Heart right ventricle (tissue), 16 donors: ENCODE results near the gene NCDN. TPM values are rescaled to one million over a fixed set of nuclear protein-coding genes. Genes with fewer than 3 reads are reported as not detected.
"Not testable (repeated sequence)": the region's sequence is repeated elsewhere in the genome, so short reads cannot be mapped to it uniquely, and the experiment has no call there.

Experiments used
- ATAC-seq, 8 donors: fragments of 200-7000 bp; cut with Tn5 transposase; one replicate each; pipeline ENCODE4 v1.9.1; 2020; ENCODE audit warnings: mild to moderate bottlenecking in 8 of 8, moderate library complexity in 8 of 8, moderate number of reproducible peaks in 1 of 8
- DNase-seq, 2 donors: peaks; one replicate each; pipeline ENCODE4 v3.0.0-alpha.2; 2020
- H3K27ac ChIP-seq, 10 donors: fragments of 200-600 bp; sonication (generic) in 2 of 10; one replicate each; pipeline versions ENCODE4 v1.5.0 to v1.8.0; 2020 to 2022; ENCODE audit warnings: mild to moderate bottlenecking in 3 of 10
- H3K27me3 ChIP-seq, 7 donors: fragments of 200-600 bp; one replicate each; pipeline ENCODE4 v1.8.0; 2021 to 2022; ENCODE audit warnings: mild to moderate bottlenecking in 2 of 7
- H3K36me3 ChIP-seq, 9 donors: fragments of 200-600 bp; sonication (generic) in 1 of 9; one replicate each; pipeline versions ENCODE4 v1.5.0 to v1.8.0; 2020 to 2022; ENCODE audit warnings: mild to moderate bottlenecking in 2 of 9
- H3K4me1 ChIP-seq, 9 donors: fragments of 200-600 bp; sonication (generic) in 1 of 9; one replicate each; pipeline versions ENCODE4 v1.5.0 to v1.8.0; 2020 to 2022; ENCODE audit warnings: mild to moderate bottlenecking in 4 of 9
- H3K4me3 ChIP-seq, 10 donors: fragments of 200-600 bp; sonication (generic) in 2 of 10; one replicate each; pipeline versions ENCODE4 v1.5.0 to v1.8.0; 2020 to 2022; ENCODE audit warnings: mild to moderate bottlenecking in 7 of 10, moderate library complexity in 2 of 10
- H3K9me3 ChIP-seq, 11 donors: fragments of 200-600 bp in 10 of 11; sonication (generic) in 2 of 11; one replicate each; pipeline versions ENCODE4 v1.5.0 to v1.8.0; 2013 to 2022; ENCODE audit warnings: mild to moderate bottlenecking in 2 of 11, control low read depth in 1 of 11, moderate library complexity in 1 of 11
- WGBS, 2 donors: extraction: QIAGEN DNeasy Blood & Tissue Kit; methylation state at CpG; one replicate each; pipeline ENCODE4 v1.1.7; 2013; ENCODE audit warnings: inconsistent platforms in 1 of 2; 5-methylcytosine and 5-hydroxymethylcytosine counted together
- intact Hi-C, 10 donors: fragments of 100-400 bp; cut with DNase I; formaldehyde crosslinking; loops; one replicate each; pipeline versions ENCODE4 v1.11.1 to v1.14.2; 2022
- polyA plus RNA-seq, 2 donors: library from polyadenylated mRNA; stranded (reverse); fragments of 200-250 nt; gene quantifications; one replicate each; pipeline ENCODE4 v1.2.3, GENCODE V29; 2013
- total RNA-seq, 10 donors: library from RNA; stranded (reverse); fragmentation: NEBNext Ultra II Directional in 3 of 10; extraction: Animal tissue kit (Norgen Biotek cat#: 25700) in 3 of 10; gene quantifications; one replicate each; pipeline versions ENCODE4 v1.2.1 to v1.2.4, GENCODE V29; 2021 to 2023
- TF ChIP-seq, protein P1 (sequence below), 9 donors: fragments of 200-600 bp; sonication (generic) in 2 of 9; IDR thresholded peaks; one replicate each; pipeline versions ENCODE4 v1.5.0 to v1.8.0; 2021 to 2022; ENCODE audit warnings: antibody characterized with exemption in 9 of 9, mild to moderate bottlenecking in 5 of 9, moderate library complexity in 1 of 9
- donor health status: Arrhythmogenic right ventricular cardiomyopathy.
- donor health status: ischemic (EF 13 %, LVEDD 7.1; RV severe dilation, severe dysfunction).
- donor health status: healthy with polysubstance abuse.
- donor health status: DM: no; HTN: yes; CAD: no.
- donor health status: DM: no; HTN: no; CAD: no.
- donor health status: ischemic (EF 25% LVEDD 6.9; RV normal size, moderate dysfunction).
- donor health status: ischemic (EF 25% LVEDD 5.7; RV mildly dilated, moderate dysfunction).
- donor health status: healthy.
- donor health status: DM: yes; HTN: yes; CAD: no.
- donor health status: Ischemic cardiomyopathy.
- donor health status: ischemic (EF 35%, LVEDD 5.7; RV mildly dilated, moderate dysfunction).
- donor health status: nonischemic (EF 11% LVEDD 7.7; RV severe dilation, severe dysfunction).
- donor health status: DM: yes; HTN: yes; CAD: no.
- donor health status: PGD.
- donor health status: ischemic (EF 29% LVEDD 5.4; RV normal size, mild dysfunction).
- donor health status: nonischemic (EF 23%, LVEDD 6.1; RV moderate dilation, normal function).

Gene NCDN
- total and polyA plus RNA-seq, 12 donors, result 15.3 to 51.7 (median 33.2) TPM

DNA sequence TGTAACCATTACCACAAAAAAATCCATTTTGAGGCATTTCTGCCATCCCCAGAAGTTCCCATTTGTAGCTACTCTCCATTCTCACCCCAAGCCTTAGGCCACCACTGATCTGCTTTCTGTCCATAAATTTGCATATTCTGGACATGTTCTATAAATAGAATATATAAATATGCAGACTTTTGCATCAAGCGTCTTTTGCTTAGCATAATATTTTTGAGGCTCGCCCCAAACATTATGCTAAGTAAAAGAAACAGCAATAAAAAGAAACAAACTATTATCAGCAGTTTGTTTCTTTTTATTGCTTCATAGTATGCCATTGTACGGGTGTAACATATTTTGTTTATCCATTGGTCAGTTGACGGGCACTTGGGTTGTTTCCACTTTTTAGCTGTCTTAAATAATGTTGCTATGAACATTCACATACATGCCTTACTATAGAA lies 23.4 kb downstream of the NCDN start:
- H3K27ac ChIP-seq, result no peak overlapping the region
- intact Hi-C loops, result no loop called here
- DNase-seq, result no peak
- 77 to 82% methylated on average over 4 of the region's 4 CpGs for WGBS, 2 donors
- no peak overlapping the region for H3K4me3 ChIP-seq
- H3K36me3 ChIP-seq, result no peaks in the 10 kb centered on the region
- peaks cover 0 to 27% (median 13%) of the 10 kb centered on the region in 9 donors for H3K4me1 ChIP-seq
- ATAC-seq, result no peak
- no peaks in the 10 kb centered on the region for H3K9me3 ChIP-seq
- TF ChIP-seq, protein P1, sequence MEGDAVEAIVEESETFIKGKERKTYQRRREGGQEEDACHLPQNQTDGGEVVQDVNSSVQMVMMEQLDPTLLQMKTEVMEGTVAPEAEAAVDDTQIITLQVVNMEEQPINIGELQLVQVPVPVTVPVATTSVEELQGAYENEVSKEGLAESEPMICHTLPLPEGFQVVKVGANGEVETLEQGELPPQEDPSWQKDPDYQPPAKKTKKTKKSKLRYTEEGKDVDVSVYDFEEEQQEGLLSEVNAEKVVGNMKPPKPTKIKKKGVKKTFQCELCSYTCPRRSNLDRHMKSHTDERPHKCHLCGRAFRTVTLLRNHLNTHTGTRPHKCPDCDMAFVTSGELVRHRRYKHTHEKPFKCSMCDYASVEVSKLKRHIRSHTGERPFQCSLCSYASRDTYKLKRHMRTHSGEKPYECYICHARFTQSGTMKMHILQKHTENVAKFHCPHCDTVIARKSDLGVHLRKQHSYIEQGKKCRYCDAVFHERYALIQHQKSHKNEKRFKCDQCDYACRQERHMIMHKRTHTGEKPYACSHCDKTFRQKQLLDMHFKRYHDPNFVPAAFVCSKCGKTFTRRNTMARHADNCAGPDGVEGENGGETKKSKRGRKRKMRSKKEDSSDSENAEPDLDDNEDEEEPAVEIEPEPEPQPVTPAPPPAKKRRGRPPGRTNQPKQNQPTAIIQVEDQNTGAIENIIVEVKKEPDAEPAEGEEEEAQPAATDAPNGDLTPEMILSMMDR (IDR thresholded peaks at IDR 0.05), result no peak
- peaks cover 8 to 31% (median 22%) of the 10 kb centered on the region in 7 donors for H3K27me3 ChIP-seq

DNA sequence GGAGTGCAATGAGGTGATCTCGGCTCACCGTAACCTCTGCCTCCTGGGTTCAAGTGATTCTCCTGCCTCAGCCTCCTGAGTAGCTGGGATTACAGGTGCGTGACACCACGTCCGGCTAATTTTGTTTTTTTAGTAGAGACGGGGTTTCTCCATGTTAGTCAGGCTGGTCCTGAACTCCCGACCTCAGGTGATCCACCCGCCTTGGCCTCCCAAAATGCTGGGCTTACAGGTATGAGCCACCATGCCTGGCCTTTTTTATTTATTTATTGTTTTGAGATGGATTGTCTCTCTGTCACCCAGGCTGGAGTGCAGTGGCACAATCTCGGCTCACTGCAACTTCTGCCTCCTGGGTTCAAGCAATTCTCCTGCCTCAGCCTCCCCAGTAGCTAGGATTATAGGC lies 24.0 kb downstream of the NCDN start:
- H3K27ac ChIP-seq, H3K36me3 ChIP-seq, H3K4me3 ChIP-seq, H3K9me3 ChIP-seq, intact Hi-C loops, ATAC-seq, DNase-seq: not testable (repeated sequence)
- Histone ChIP-seq H3K4me1 (peaks cover 0 to 21% (median 13%) of the 10 kb centered on the region in 9 donors), H3K27me3 (peaks cover 7 to 25% (median 16%) of the 10 kb centered on the region in 7 donors)
- WGBS, 2 donors, result 96% methylated on average over 9 of the region's 9 CpGs

DNA sequence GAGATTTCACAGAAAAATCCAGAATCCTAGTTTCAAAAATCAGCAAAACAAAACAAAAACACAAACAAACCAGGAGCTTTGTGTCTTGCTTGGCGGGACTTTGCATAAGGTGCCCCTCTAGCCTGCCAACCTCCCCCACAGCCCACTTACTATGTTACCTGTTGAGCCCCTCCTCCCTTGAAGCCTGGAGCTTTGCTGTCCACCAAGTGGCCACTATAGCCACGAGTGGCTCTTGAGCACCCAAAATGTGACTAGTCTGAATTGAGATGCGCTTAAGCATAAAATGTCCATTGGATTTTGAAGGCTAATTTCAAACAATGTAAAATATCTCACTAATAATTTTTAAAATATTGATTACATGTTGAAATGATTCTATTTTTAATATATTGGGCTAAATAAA lies 27.7 kb downstream of the NCDN start:
- peaks cover 0 to under 1% (median 0%) of the 10 kb centered on the region in 9 donors for H3K36me3 ChIP-seq
- TF ChIP-seq, protein P1 (IDR thresholded peaks at IDR 0.05), result no peak
- no peak overlapping the region for H3K4me3 ChIP-seq
- DNase-seq (no peak), ATAC-seq (no peak)
- H3K27ac ChIP-seq, result no peak overlapping the region
- H3K4me1 ChIP-seq, result no peaks in the 10 kb centered on the region
- intact Hi-C loops, result no loop called here
- H3K9me3 ChIP-seq, result no peaks in the 10 kb centered on the region
- WGBS, 2 donors, result 86 to 89% methylated on average over 3 of the region's 3 CpGs
- H3K27me3 ChIP-seq, result no peaks in the 10 kb centered on the region

DNA sequence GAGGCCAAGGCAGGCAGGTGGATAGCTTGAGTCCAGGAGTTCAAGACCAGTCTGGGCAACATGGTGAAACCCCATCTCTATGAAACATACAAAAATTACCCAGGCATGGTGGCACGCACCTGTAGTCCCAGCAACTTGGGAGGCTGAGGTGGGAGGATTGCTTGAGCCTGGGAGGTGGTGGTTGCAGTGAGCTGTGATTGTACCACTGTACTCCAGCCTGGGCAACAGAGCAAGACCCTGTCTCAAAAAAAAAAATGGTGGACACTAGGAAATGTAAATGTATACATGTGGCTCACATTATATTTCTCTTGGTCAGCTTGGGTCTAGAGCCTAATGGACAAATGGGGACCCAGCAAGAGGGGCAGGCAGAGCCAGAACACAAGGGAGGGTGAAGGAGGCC lies 28.2 kb downstream of the NCDN start:
- WGBS, 2 donors, result 100% methylated on average over 1 of the region's 1 CpG
- H3K4me1 ChIP-seq, H3K27ac ChIP-seq, DNase-seq, ATAC-seq, H3K27me3 ChIP-seq, intact Hi-C loops, H3K36me3 ChIP-seq, H3K9me3 ChIP-seq, H3K4me3 ChIP-seq: not testable (repeated sequence)

DNA sequence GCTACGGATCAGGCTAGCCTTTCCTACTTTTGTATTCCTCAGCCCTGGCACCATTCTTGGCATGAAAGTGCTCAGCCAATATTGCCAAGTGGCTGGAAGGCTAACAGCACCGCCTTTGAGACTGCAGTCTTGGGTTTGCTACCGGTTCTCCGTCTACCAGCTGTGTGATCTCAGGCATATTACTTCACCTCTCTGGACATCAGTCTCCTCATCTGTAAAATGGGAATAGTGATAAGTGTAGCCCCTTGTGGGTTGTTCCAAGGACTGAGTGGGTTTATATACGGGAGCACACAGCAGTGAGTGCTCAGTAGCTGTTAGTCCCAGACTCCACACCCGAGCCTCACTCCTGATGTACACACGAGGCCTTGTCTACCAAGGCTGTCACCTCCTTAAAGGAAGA lies 29.2 kb downstream of the NCDN start:
- intact Hi-C loops, result no loop called here
- H3K27ac ChIP-seq, result no peak overlapping the region
- WGBS, 2 donors, result 89 to 91% methylated on average over 7 of the region's 7 CpGs
- H3K9me3 ChIP-seq, result no peaks in the 10 kb centered on the region
- no peak overlapping the region for H3K4me3 ChIP-seq
- no peaks in the 10 kb centered on the region for H3K4me1 ChIP-seq
- no peaks in the 10 kb centered on the region for H3K27me3 ChIP-seq
- ATAC-seq, result no peak
- DNase-seq, result no peak
- TF ChIP-seq, protein P1 (IDR thresholded peaks at IDR 0.05), result no peak
- H3K36me3 ChIP-seq, result peaks cover 0 to 11% (median 0%) of the 10 kb centered on the region in 9 donors
